GM19099 (cell line): Measurements from ENCODE around the gene N4BP2L1.

Experiments used
- POLR2A ChIP-seq: IDR thresholded peaks from 3 replicates; pipeline ENCODE4 v1.6.1; 2011; ENCODE audit warnings: low read depth; ENCODE audit not compliant: insufficient read length; ENCODE audit errors: extremely low read depth

The N4BP2L1 gene

GRCh38 chr13:32447894-32448623, 20.1 kb upstream of the N4BP2L1 start:
- no peak for TF ChIP-seq POLR2A

DNA sequence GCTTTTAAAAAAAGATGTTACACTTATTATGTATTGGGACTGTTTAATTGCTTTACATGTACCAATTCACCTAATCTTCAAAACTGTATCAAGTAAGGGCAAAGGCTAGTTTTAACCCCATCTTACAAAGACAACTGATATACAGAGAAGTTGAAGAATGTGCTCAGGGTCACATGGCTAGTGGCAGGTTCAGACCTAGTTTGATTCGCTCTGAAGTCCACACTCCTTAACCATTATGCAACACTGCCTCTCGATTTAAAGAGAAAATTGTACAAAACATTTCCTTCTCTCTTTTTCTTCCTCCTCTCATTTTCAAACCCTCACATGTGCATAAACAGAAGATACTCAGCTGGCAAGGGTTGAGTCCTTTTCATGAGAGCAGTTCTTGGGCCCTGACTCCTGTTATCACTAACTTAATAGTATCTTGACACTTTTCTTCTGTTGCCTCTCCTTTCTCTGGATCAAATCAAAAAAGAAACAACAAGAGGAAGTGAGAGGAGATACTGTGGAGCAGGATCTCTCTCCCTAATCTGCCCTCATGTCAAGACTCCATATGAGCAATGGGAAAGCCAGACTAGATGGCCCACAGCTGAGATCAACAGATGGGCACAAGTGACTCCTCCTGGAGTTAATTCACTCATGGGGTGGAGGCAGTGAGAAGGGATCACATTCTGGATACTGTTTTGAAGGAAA, 19.0 kb upstream of the N4BP2L1 start:
- TF ChIP-seq POLR2A: no peak

DNA sequence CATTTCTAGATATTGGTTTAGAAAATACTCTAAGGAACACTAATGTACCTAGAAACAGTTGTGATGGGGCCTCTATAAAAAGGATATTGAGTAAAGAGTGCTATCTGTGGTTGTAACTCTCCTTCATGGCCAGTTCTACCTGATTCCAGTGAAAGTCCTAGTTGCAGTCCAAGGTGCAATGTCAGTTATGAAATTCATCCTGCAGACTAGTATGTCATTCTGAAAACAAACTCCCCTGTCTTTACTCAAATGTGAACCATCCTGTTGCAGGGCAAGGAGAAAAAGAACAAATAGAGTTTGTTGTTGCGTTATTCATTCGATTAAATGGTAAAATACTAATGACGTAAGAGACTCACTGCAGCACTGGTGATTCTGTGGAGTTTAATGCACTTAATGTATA, 18.3 kb upstream of the N4BP2L1 start:
- no peak for TF ChIP-seq POLR2A

DNA sequence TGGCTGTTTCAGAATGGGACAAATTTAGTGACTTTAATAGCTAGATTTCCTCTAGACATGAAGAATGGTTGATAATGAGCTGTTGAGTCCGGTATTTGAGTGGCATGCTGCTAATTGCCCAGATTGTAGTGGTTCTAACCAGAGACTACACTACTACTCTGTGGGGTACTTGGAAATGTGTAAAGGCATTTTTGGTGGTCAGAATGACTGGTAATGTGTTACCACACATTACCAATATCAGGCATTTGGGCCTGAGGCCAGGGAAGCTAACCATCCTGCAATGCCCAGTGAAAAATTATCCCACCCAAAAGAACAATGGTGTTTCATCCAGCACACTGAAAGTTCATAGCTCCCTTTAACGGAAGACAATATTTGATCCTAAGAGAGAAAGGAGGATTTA, 17.5 kb upstream of the N4BP2L1 start:
- no peak for TF ChIP-seq POLR2A

GRCh38 chr13:32443111-32443510, 15.2 kb upstream of the N4BP2L1 start:
- no peak for TF ChIP-seq POLR2A

- no peak for TF ChIP-seq POLR2A
These were observed 10.9 kb upstream of the N4BP2L1 start for GRCh38 chr13:32438871-32439270.

GRCh38 chr13:32432856-32433255, 4.9 kb upstream of the N4BP2L1 start:
- no peak for TF ChIP-seq POLR2A

DNA sequence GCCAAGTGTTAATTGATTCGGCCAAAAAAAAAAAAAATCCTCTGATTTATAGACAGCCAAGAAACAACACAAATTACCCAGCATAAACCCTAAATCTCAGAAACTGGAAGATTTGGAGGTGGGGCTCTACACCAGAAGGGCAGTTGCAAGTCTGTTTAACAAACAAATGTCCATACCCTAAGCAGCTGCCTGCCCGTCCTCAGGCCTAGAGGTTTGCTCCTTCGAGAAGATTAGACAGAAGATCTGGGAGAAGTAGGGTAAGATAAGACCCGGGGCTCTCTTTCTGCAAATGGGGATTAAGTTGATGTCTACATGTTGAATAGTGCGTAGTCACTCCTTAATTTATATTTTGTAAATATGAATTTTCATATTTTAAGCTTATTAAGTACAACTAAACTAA, 3.4 kb upstream of the N4BP2L1 start:
- no peak for TF ChIP-seq POLR2A

GRCh38 chr13:32430018-32430747, 2.3 kb upstream of the N4BP2L1 start:
- no peak for TF ChIP-seq POLR2A

DNA sequence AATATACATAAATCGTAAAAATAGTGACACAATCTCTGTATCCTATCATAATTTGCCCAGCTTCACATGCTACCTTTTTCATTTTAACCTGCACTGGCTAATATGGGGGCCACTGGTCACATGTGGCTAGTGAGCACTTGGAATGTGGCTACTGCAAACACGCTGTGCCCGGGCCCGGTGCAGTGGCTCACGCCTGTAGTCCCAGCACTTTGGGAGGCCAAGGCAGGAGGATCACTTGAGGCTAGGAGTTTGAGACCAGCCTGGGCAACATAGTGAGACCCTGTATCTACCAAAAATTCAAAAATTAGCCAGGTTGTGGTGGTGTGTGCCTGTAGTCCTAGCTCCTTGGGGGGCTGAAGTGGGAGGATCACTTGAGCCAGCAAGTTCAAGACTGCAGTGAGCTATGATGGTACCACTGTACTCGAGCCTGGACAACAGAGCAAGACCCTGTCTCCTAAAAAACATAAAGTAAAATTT, 1.5 kb upstream of the N4BP2L1 start:
- TF ChIP-seq POLR2A: no peak

GRCh38 chr13:32428581-32429432, 877 bp upstream of the N4BP2L1 start:
- TF ChIP-seq POLR2A: peak; percentile 31

GRCh38 chr13:32426990-32427851, 709 bp downstream of the N4BP2L1 start:
- TF ChIP-seq POLR2A: peak; percentile 46

GRCh38 chr13:32426191-32426989, 1.5 kb downstream of the N4BP2L1 start:
- TF ChIP-seq POLR2A: no peak
